PC-3 (cell line): ENCODE results near the gene FAM184A.

Experiments
- CTCF ChIP-seq: fragments of 300-600 bp; sonication (generic); conservative IDR thresholded peaks from 2 replicates; pipeline ENCODE4 v1.5.1; 2017; ENCODE audit warnings: antibody characterized with exemption, low read depth, mild to moderate bottlenecking, low read length
- EZH2 ChIP-seq: fragments of 300-600 bp; sonication (generic); IDR thresholded peaks from one replicate; pipeline ENCODE4 v1.6.1; 2017; ENCODE audit warnings: antibody characterized with exemption, mild to moderate bottlenecking, low read length; ENCODE audit not compliant: unreplicated experiment
- EZH2phosphoT487 ChIP-seq: fragments of 300-600 bp; sonication (generic); IDR thresholded peaks from 2 replicates; pipeline ENCODE4 v1.6.1; 2018; ENCODE audit warnings: mild to moderate bottlenecking, antibody characterized with exemption, low read length, borderline replicate concordance

GRCh38 chr6:118993803-118994251, 84.6 kb downstream of the FAM184A start:
- no peak for TF ChIP-seq CTCF
- TF ChIP-seq EZH2phosphoT487 = no peak
- TF ChIP-seq EZH2 = no peak
